NOMO-1 treated with DMSO at 0.1 percent for 48 hours (cell line): ENCODE measurements around the gene CHCHD2.
"Not testable (repeated sequence)": the region's sequence is repeated elsewhere in the genome, so short reads cannot be mapped to it uniquely, and the experiment has no call there.

Experiments
- DNase-seq: peaks from one replicate; lab custom pipeline; 2025; ENCODE audit not compliant: unreplicated experiment; lab: John Stamatoyannopoulos, UW

Gene CHCHD2

GRCh38 chr7:56086761-56087160 is 19.5 kb downstream of the CHCHD2 start:
- DNase-seq, result no peak

DNA sequence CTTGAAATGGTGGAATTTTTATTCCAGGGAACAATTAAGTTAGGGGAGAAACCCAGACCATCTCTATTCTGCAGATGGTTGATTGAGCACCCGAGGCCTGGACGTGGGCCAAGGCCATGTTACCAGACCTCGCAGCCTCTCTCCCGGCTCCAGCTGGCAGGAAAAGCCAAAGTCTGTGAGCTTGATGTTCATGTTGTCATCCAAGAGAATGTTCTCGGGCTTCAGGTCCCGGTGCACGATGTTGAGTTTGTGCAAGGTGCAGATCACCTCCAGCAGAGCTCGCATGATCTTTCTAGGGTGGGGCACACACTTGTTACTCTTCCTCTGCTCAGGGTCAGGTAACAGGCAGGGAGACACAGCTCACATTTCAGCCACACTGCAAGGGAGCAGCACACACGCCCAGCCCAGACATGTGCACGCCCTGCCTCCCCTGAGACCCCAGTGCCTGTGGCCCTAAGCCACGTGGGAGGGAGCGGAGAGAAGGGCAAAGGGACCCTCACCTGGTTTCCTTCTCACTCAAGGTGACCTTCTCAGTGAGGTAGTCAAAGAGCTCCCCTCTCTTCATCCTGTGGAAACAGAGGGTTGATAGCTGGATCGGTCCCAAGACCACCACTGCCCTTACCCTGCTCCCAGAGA is 23.0 kb downstream of the CHCHD2 start:
- DNase-seq, result no peak

DNA sequence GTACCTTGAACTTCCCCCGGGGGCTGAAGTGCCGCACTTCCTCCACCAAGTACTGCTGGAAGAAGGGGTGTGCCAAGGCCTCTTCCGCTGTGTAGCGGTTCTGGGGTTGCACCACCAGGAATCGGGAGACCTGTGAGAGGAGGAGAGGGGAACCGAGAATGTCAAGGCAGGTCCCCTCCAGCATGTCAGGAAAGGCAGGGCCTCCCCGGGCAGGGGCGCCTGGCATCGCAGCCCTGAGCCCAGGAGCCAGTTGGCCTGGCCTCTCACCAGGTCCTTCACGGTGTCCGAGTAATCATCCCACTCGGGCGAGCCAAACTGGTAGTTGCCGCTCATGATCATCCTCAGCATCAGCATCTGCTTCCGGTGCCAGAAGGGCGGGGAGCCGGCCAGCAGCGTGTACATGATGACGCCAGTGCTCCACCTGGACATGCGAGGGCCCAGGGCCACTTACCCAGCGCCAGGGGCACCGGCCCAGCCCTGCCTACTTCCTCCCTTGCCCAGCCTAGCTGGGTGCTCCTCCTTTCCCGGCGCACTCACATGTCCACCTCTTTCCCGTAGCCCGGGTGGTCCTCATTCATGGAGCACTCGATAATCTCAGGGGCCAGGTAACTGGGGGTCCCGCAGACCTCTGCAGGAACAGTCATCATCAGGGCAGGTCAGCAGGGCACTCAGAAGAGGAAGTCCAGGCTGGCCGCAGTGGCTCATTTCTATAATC is 24.5 kb downstream of the CHCHD2 start:
- no peak for DNase-seq

DNA sequence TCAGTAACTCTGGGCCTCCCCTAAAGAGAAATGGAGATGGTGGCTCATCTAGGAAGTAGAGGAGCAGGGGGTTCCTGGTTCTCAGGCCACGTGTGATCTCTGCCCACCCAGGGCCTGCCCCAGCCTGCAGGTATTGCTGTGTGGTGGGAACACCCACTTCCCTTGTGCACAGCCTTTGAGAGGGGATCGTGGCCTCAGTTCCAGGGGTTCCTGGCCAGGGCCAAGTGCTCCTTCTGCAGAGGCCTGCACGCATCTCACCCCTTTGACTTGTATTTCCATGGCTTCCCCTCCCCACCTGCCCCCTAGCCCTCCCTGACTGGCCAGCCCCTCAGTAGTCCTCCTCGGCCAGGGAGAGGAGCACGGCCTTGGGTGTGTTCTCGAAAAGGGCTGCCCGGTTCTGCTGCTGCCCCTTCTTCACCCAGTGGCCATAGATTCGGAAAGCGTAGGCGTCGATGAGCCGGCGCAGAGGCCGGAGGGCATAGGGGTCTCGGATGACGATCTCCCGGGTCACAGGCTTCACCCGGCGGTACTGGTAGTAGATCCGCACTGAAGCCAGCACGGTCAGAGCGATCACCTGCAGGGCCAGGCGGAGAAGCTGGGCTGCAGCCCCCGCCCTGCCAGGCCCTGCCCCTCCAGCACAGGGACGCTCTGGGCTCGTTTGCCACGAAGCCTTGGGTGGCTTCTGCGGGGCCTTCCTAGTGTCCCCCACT is 25.4 kb downstream of the CHCHD2 start:
- DNase-seq, result not testable (repeated sequence)

- DNase-seq, result no peak
Observed at GRCh38 chr7:56079450-56080185, 26.7 kb downstream of the CHCHD2 start.

DNA sequence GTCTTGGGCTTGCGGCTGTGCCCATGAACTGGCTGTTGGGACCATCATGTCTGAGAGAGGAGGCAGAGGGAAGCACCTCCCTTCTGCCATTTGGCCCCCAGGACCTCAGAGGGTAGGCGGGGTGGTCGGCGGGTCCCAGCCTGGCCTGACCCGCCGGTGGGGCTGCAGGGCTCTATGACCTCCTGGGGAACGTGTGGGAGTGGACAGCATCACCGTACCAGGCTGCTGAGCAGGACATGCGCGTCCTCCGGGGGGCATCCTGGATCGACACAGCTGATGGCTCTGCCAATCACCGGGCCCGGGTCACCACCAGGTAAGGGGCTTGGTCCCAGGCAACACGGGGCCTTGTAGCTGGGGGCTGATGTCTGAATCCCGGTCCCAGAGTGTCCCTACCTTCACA is 28.1 kb downstream of the CHCHD2 start:
- DNase-seq, result no peak

DNA sequence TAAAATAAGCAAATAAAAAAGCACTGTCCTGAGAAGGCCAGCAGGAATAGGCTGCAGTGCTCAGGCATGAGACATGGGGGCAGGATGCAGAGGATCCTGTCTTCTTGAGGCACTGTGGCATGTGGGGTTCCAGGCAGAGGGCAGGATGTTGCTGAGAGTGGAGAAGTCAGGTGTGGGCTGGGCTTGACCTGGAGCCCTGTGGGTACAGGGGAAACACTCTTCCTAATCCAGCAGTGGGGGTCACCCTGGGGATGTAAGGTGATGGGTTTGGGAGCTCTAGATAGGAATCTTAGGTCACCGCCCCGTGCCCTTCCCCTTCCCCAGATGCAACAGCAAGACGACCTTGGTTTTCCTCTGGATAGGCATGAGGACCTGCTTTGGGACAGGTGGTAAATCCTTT is 28.6 kb downstream of the CHCHD2 start:
- no peak for DNase-seq

DNA sequence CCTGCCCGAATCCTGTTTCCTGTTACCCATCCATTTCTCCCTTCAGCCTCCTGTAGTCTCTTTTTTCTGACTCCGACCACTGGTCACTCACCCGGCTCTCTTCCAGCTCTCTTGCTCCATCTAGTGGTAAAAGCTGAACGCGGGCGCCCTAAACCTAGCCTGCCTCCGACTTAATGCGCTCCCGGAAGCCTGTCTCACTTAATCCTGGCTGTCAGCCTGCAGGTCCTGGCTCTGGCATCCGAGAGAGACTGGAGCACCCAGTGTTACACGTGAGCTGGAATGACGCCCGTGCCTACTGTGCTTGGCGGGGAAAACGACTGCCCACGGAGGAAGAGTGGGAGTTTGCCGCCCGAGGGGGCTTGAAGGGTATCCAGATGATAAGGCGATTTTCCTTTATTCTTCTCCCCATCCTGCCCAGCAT is 31.9 kb downstream of the CHCHD2 start:
- DNase-seq, result peak; percentile 46

GRCh38 chr7:56066376-56066775 is 39.9 kb downstream of the CHCHD2 start:
- DNase-seq, result not testable (repeated sequence)

DNA sequence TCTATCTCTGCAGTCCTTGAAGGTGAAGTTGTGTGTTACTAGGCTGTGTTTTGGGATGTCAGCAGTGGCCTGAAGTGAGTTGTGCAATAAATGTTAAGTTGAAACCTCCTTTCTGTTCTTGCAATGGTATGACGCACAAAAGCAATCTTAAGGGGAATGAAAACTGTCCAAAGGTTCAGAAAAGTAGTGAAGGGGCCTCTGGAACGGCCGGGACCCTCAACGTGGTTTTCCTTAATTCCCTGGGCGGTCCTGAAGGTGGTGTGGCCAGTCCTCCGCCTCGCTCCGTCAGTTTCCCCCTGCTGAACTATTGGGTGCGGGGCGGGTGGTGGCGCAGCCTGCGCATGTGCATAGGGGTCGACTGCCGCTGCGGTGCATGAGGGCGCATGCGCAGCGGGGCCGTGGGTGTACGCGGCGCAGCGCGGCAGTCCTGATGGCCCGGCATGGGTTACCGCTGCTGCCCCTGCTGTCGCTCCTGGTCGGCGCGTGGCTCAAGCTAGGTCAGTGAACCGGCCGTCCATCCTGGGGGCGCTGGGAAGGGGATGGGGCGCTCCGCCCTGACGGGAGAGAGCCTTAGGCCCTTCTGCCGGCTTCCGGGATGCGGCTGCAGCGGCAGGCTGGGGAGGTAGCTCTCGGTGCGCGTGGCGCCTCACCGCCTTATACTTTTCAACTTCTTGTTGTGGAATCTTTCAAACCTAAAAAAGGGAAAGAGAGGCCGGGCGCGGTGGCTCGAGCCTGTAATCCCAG is 42.2 kb downstream of the CHCHD2 start, which contains the start of gene SUMF2:
SUMF2 (plus strand) TSS at position 405 of the 744 bp plus-strand sequence; CDS start at position 431, 26 bp downstream.
- DNase-seq, result peak; percentile 83

DNA sequence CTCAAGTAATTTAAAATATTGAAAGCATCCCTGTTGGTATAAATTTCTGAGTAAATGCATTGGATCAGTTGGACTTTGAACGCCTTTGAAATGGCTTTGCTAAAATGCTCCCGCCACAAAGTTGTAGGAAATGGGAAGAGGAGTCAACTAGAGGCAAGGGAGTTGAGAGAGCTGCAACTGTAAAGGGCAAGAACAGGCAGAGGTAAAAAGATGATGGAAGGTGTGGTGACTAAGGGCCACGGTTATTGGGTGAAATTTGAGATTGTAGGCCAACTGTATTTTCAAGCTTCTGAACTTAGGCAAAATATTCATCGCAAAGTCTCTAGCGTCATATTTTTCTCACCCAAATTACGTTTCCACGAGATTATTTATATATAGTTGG is 42.8 kb downstream of the CHCHD2 start:
- no peak for DNase-seq

- DNase-seq, result peak; percentile 21
Observed at GRCh38 chr7:56062382-56062781, 43.9 kb downstream of the CHCHD2 start.

- DNase-seq, result no peak
Observed at GRCh38 chr7:56053993-56054392, 52.3 kb downstream of the CHCHD2 start.

GRCh38 chr7:56053379-56053778 is 52.9 kb downstream of the CHCHD2 start:
- no peak for DNase-seq
